ENCODE measurements around the gene C11orf24.
"Not testable (repeated sequence)": the region's sequence is repeated elsewhere in the genome, so short reads cannot be mapped to it uniquely, and the experiment has no call there.

C11orf24 gene

DNA sequence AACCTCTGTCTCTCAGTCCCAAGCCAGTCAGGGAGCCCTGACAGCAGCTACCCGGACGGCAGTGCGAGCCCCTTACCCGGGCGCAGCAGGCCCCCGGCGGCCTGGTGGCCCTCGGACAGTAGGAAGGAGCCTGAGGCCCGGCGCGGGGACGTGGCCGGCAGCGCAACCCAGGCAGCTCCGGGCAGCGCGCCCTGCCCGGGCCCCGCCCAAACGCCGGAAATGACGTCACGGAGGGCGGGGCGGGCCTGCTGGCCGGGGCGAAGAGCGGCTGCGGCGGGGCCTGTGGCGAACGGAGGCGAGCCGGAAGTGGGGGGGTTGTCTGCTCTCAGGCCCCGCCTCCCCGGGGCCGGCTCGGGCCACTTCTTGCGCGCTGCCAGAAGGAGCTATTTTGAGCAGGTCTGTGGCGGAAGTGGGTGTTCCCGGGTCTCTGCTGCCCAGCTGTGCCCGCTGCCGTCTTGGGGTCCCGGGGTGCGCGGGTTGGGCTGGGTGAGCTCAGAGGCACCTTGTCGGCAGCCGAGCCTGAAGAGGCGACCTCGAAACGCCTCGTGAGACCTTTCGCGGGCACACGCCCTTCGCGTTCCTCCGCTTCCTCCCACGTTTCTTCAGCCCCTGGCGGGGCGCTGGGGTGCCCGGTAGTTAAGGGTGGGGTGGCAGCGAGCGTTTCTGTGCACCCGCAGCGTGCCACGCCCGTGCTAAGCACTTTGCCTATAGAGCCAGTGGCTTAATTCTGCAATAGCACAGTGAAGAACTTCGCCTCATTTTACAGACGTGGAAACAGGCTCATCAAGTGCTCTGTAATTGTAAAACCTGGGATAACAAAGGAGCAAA is at the start of gene C11orf24:
Gene C11orf24 (minus strand): TSS at position 193 of the 828 bp plus-strand sequence. CDS start 8,206 bp downstream, outside the sequence.
- DNase-seq = peak; percentile 89

DNA sequence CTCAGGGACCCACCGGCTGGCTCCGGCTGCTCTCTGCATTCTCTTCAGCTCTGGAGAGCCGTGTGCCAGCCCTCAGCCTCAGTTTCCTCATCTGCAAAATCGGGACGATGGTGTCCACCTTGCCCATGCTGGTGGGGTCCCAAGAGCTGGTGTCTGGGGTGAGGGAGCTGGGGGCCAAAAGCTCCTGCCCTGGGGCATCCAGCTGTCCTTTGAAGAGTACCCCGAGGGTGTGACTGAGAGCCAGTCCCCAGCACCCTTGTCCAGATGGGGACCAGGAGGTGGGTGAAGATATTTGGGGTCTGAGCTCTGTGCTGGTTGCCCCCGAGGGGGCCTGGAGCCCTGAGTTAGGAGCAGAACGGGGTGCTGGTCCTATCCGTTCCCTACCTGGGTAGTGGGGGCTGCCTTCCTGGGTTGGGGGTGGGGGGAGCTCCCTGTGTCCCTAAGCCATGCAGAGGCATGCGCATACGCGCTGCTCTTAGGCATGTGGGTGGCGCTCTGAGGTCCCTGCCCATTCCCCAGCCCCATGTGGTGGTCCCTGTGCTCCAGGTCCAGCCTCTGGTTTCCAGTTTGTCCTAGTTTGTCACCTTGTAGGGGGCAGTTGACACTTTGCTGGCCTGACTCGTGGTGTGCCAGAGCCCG is 45.5 kb upstream of the C11orf24 start:
- DNase-seq = no peak

DNA sequence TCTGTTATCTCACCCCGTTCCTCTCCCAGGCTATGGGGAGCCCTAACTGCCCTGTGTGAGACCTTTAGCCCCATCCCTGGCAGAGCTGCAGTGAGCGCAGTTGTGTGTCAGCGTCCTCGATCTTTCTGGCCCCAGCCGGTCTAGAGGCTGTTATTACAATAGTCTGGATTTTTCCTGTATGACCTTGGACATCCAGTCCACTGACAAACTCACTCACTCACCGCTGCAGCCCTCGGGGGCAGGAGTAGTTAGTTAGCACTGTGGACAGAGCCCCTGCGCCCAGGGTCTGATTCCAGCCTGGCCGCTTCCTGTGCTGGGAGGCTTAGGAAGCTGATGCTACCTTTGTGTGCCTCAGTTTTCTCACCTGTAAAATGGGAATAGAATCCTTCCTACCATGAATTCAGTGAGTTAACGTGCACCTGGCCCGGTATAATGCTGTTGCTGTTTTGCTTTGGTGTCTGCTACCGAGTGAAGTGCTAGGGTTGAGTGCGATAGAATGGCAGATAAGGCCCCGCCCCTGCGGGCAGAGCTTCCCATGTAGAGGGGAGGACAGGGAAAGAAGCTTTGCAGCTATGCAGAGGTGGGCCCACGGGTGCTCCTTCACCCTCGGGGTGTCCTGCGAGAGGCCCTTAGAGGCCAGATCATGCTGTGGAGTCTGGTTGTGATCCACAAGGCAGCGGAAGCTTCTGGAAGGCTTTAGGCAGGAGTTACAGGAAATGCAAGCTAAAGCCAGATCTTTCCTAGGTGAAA is 43.6 kb upstream of the C11orf24 start:
- no peak for DNase-seq

GRCh38 chr11:68314203-68315170 is 42.7 kb upstream of the C11orf24 start:
- peak; percentile 34 for DNase-seq

DNA sequence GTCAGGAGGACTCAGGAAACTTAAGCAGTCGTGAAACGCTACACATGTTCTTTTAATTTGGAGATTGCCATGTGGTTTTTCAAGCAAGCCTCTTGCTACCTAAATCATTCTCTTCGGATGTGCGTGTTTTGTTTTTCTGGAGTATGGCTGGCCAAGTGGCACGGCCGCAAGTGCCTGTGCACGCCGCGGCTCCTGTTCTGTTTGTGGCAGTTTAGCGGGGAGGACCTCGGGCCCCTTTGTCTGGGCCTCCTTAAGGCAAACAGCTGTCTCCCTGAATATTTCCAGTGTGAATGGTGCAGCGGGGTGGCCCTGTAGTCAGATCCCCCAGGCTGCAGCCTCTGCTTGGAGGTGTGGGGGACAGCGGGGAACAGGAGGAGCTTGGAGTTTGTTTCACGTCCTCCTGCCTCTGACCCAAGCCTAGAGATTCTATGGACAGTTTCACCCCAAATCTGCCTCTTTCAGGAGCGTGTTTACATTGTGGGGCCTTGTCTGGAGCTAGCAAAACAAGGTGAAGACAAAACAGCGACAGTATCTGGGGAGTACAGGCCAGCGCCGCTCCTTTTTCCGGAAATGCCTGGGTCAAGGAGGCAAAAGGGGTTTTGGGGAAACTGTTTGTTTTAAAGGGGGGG is 41.9 kb upstream of the C11orf24 start:
- DNase-seq = peak; percentile 18

- no peak for DNase-seq
Observed at GRCh38 chr11:68312780-68313573, 41.2 kb upstream of the C11orf24 start.

DNA sequence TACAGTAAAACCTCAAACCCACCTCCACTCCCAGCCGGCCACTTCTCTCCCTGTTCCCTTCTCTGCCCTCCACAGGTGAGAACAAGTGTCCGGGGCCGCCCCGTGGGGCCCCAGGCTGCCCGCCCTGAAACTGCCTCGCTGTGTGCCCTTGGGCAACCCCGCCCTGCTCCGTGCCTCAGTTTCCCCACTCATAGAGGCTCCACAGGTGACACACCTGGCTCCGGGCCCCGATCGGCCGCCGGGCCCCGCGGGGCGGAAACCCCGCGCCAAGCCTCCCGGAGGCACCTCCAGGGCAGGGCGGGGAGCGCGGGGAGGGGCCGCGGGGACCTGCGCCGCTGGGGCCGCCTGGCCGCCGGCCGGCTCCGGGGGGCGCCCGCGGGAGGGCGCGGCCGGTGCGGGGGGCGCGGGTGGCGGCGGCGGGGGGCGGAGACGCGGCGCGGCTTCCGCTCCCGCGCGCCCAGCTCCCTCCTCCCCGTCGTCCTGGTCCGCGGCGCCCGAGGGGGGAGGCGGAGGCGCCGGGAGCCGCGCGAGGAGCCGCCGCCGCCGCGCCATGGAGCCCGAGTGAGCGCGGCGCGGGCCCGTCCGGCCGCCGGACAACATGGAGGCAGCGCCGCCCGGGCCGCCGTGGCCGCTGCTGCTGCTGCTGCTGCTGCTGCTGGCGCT is 40.5 kb upstream of the C11orf24 start, which contains the start of gene LRP5:
Gene LRP5 (plus strand): TSS at position 475 of the 663 bp plus-strand sequence. CDS start 124 bp downstream, at position 599.
- no peak for DNase-seq

DNA sequence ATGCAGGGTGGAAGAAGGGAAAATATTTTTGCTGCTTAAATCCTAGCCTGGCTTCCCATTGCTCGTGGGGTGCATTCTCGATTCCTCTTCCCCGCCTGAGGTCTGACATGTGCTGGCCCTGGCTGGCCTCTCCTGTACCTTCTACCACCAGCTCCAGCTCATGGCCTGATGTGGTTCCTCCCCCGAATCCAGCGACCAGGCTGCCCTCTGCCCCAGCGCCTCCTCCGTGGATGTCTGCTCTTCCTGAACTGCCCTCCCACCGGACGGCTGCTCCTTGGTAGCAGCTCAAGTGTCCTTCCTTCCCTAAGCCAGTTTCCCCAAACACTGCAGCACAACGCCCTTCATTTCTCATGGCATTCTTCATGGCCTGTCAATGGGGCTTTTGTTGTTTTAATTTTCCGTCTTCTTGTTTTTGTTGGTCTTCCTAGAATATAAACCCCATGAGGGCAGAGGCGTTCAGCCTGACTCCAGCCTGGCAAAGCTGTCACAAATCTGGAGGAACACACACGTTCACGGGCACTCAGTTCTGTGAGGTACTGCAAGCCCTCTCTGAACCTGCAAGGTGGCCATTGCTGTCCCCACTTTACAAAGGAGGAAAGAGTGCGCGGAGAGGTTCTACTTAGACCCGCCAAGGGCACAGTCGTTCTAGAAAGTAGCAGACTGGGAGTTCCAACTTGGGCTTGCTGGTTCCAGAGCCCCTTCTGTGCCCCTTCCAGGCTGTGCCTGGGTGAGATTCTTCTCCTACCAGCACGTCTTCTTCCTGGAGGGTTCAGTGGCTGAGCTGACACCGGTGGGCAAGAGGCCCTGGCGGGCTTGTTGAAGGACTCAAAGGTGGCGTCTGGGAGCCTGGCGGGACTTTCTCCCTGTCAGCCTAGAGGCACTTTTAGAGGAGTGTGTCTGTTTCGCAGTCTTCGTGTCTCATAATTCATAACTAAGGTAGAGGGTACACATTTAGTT is 39.7 kb upstream of the C11orf24 start:
- no peak for DNase-seq

DNA sequence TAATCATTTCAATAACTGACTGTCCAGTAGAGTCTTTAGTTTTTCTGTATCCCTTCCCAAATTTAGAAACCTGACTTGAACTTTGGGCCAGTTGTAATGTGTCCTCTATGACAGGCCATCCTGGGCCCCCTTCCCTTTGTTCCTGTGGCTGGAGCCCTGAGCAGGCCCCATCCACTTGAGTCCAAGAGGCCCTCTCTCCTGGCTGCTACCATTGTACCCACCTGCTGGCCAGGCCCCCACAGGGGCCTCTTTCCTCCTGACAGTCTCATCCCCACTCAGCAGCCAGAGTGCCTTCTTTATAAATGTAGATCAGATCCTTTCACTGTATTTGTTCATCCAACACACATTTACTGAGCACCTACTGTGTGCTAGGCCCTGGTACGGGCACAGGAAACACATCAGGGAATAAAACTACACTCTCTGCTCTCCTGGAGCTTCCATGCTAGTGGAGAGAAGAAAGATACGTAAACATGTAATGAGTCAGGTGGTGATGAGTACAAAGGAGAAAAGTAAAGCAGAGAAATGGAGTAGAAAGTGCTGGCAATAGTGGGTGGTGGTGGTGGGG is 37.9 kb upstream of the C11orf24 start:
- DNase-seq = no peak

- DNase-seq = no peak
Observed at GRCh38 chr11:68308068-68308467, 36.3 kb upstream of the C11orf24 start.

GRCh38 chr11:68306636-68307035 is 34.9 kb upstream of the C11orf24 start:
- no peak for DNase-seq

DNA sequence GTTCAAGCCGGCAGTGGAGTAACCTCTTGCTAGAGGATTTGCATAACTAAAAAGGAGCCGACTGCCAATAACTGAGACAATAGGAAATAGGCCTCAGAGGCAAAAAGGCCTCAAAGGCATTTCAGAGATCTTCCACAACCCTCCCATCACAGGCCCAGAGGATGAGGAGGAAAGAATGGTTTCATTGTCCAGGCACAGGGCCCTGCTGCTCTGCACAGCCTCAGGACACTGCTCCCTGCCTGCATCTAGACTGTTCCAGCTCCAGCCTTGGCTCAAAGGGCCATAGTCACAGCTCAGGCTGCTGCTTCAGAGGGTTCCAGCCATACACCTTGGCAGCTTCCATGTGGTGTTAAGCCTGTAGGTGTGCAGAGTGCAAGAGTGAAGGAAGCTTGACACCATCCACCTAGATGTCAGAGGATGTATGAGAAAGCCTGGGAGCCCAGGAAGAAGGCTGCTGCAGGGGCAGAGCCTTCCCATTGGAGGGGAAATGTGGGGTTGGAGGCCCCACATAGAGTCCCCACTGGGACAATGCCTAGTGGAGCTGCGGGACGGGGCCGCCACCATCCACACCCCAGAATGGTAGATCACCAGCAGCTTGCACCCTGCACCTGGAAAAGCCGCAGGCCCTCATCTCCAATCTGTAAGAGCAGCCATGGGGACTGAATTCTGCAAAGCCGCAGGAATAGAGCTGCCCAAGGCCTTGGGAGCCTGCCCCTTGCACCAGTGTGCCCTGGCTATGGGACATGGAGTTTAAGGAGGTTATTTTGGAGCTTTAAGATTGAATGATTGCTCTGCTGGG is 32.4 kb upstream of the C11orf24 start:
- DNase-seq = no peak

DNA sequence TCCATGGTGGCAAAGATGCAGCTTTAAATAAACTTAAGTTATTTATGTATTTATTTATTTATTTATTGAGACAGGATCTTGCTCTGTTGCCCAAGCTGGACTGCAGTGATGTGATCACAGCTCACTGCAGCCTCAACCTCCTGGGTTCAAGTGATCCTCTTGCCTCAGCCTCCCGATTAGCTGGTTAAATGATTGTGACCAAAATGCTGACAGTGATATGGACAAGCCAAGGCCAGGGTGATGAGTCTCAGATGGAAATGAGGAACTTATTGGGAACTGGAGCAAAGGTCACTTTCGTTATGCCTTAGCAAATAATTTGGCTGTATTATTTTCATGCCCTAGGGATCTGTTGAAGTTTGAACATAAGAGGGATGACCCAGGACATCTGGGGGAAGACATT is 31.3 kb upstream of the C11orf24 start:
- no peak for DNase-seq

DNA sequence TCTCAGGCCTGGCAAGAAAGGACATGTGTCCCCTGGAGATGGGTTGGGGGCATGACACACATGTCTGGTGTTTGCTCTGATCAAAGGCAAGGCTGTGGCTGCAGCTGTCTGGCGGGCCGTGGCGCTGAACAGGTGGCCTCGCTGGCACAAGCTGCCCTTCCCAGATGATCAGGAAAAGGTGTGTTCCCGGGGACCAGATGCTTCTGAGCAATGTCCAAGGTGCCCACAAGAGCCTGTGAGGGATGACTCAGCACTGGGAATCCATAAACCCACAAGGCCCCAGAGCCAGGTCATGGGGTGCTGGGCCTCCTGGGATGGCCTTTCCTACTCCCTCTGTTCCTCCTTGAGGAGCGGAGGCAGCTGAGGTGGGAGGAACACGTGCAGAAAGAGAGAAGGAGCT is 30.9 kb upstream of the C11orf24 start:
- DNase-seq = no peak

GRCh38 chr11:68302256-68302655 is 30.5 kb upstream of the C11orf24 start:
- DNase-seq = no peak

- DNase-seq = no peak
Observed at GRCh38 chr11:68300076-68300830, 28.5 kb upstream of the C11orf24 start.

GRCh38 chr11:68299517-68299879 is 27.7 kb upstream of the C11orf24 start:
- DNase-seq = not testable (repeated sequence)
